WTC11 (cell line): ENCODE results near the gene PRRT4. TPM values are rescaled to one million over a fixed set of nuclear protein-coding genes. Genes with fewer than 3 reads are reported as not detected.

ENCODE experiments used
- ATAC-seq: fragments of 200-7000 bp; cut with Tn5 transposase; 2 replicates; pipeline ENCODE4 v1.10.0; 2021; ENCODE audit warnings: mild to moderate bottlenecking, moderate library complexity
- CTCF ChIA-PET: fragments of 300-600 bp; sonication (Branson Sonifier 250); formaldehyde crosslinking; loops from one replicate; lab custom pipeline; 2021; ENCODE audit warnings: antibody characterized with exemption; lab: Charles Lee
- POLR2A ChIA-PET: fragments of 350-600 bp; sonication (Branson Sonifier 250); formaldehyde crosslinking; loops from one replicate; lab custom pipeline; 2021; ENCODE audit warnings: antibody characterized with exemption; lab: Charles Lee
- DNase-seq: peaks from one replicate; pipeline ENCODE4 v3.0.0; 2021; ENCODE audit warnings: low spot score
- H3K27ac Mint-ChIP-seq: 2 replicates; pipeline ENCODE4 v1.8.0; 2021; ENCODE audit warnings: mixed read lengths
- H3K27me3 Mint-ChIP-seq: 2 replicates; pipeline ENCODE4 v1.8.0; 2021; ENCODE audit warnings: low read depth, mild to moderate bottlenecking, moderate library complexity, mixed read lengths
- H3K36me3 Mint-ChIP-seq: 2 replicates; pipeline ENCODE4 v1.8.0; 2021; ENCODE audit warnings: mixed read lengths
- H3K4me1 Mint-ChIP-seq: 2 replicates; pipeline ENCODE4 v1.8.0; 2022; ENCODE audit warnings: mixed read lengths
- H3K4me3 Mint-ChIP-seq: 2 replicates; pipeline ENCODE4 v1.8.0; 2021; ENCODE audit warnings: mild to moderate bottlenecking, moderate library complexity, mixed read lengths
- H3K9me3 Mint-ChIP-seq: 2 replicates; pipeline ENCODE4 v1.8.0; 2021; ENCODE audit warnings: mixed read lengths
- ARID4B ChIP-seq: sonication (generic); formaldehyde crosslinking; IDR thresholded peaks from 2 replicates; pipeline ENCODE4 v1.8.0; 2023; ENCODE audit warnings: missing genetic modification reagents, mild to moderate bottlenecking, borderline replicate concordance
- ATF1 ChIP-seq: sonication (generic); formaldehyde crosslinking; IDR thresholded peaks from 2 replicates; pipeline ENCODE4 v1.8.1; 2023; ENCODE audit warnings: mild to moderate bottlenecking, moderate library complexity, missing genetic modification reagents
- ATF6 ChIP-seq: sonication (generic); formaldehyde crosslinking; IDR thresholded peaks from 2 replicates; pipeline ENCODE4 v1.8.1; 2023; ENCODE audit warnings: mild to moderate bottlenecking, missing genetic modification reagents
- CDX4 ChIP-seq: fragments of 250-450 bp; sonication (Bioruptor Pico); IDR thresholded peaks from 2 replicates; pipeline ENCODE4 v1.9.0; 2021; ENCODE audit warnings: moderate library complexity, mild to moderate bottlenecking, inconsistent platforms, borderline replicate concordance
- E2F1 ChIP-seq: sonication (generic); formaldehyde crosslinking; IDR thresholded peaks from 2 replicates; pipeline ENCODE4 v1.8.0; 2022; ENCODE audit warnings: mild to moderate bottlenecking, missing genetic modification reagents
- E2F4 ChIP-seq: sonication (generic); formaldehyde crosslinking; IDR thresholded peaks from 2 replicates; pipeline ENCODE4 v1.8.1; 2022; ENCODE audit warnings: low read depth, mild to moderate bottlenecking, moderate library complexity, missing genetic modification reagents, borderline replicate concordance
- EMX1 ChIP-seq: fragments of 250-450 bp; sonication (Bioruptor Pico); IDR thresholded peaks from 2 replicates; pipeline ENCODE4 v1.8.0; 2021; ENCODE audit warnings: mild to moderate bottlenecking
- HMGXB4 ChIP-seq: sonication (generic); formaldehyde crosslinking; IDR thresholded peaks from 2 replicates; pipeline ENCODE4 v1.8.1; 2023; ENCODE audit warnings: mild to moderate bottlenecking, moderate library complexity, missing genetic modification reagents
- IRF2 ChIP-seq: sonication (generic); formaldehyde crosslinking; IDR thresholded peaks from 2 replicates; pipeline ENCODE4 v1.8.0; 2022; ENCODE audit warnings: low read depth, missing genetic modification reagents, borderline replicate concordance
- NFE2L1 ChIP-seq: sonication (generic); formaldehyde crosslinking; IDR thresholded peaks from 2 replicates; pipeline ENCODE4 v1.8.1; 2023; ENCODE audit warnings: missing genetic modification reagents
- SMAD3 ChIP-seq: sonication (generic); formaldehyde crosslinking; IDR thresholded peaks from 2 replicates; pipeline ENCODE4 v1.8.0; 2022; ENCODE audit warnings: missing genetic modification reagents, mild to moderate bottlenecking, borderline replicate concordance
- SMAD4 ChIP-seq: sonication (generic); formaldehyde crosslinking; IDR thresholded peaks from 2 replicates; pipeline ENCODE4 v1.8.0; 2022; ENCODE audit warnings: mild to moderate bottlenecking, missing genetic modification reagents
- TCF7 ChIP-seq: sonication (generic); formaldehyde crosslinking; IDR thresholded peaks from 2 replicates; pipeline ENCODE4 v1.8.0; 2022; ENCODE audit warnings: mild to moderate bottlenecking, low read depth, missing genetic modification reagents, moderate library complexity
- TEAD1 ChIP-seq: sonication (generic); formaldehyde crosslinking; IDR thresholded peaks from 2 replicates; pipeline ENCODE4 v1.8.0; 2022; ENCODE audit warnings: mild to moderate bottlenecking, missing genetic modification reagents
- ZNF423 ChIP-seq: fragments of 250-450 bp; sonication (Bioruptor Pico); IDR thresholded peaks from 2 replicates; pipeline ENCODE4 v2.1.2; 2022; ENCODE audit warnings: mild to moderate bottlenecking, moderate library complexity
- total RNA-seq: library from RNA; stranded (reverse); gene quantifications from 3 replicates; pipeline ENCODE4 v1.2.3, GENCODE V29; 2021

PRRT4 gene
- total RNA-seq, 1 experiment from 2014 or later: 1.2 TPM

- H3K36me3 Mint-ChIP-seq: 0 out of 2 replicates have a peak, but pooled peaks cover 3% of the 10 kb centered on the region
- H3K4me3 Mint-ChIP-seq: peak overlapping the region; percentile 69
- CTCF ChIA-PET: interaction anchor here (0.5 to 3.1 kb wide), 13 partner anchors 9 to 1788 kb away, joined by 3 to 23 read pairs (median 4); partner anchors contain the start of gene RBM28
- H3K4me1 Mint-ChIP-seq: peaks cover 33% of the 10 kb centered on the region
- peaks cover 47% of the 10 kb centered on the region for H3K27me3 Mint-ChIP-seq
- no peaks in the 10 kb centered on the region for H3K9me3 Mint-ChIP-seq
- DNase-seq: no peak
- no peak overlapping the region for H3K27ac Mint-ChIP-seq
- TF ChIP-seq SMAD4 (CRISPR knock-in tag) (no peak), HMGXB4 (CRISPR knock-in tag) (0 out of 2 replicates have a peak, but pooled peaks have one; percentile 23)
- TF ChIP-seq, all 79 proteins: peak for 1
- POLR2A ChIA-PET: no interaction called here
- no peak for ATAC-seq
These were observed 43.5 kb upstream of the PRRT4 start for GRCh38 chr7:128404886-128405470.

- peaks cover 33% of the 10 kb centered on the region for H3K4me1 Mint-ChIP-seq
- H3K36me3 Mint-ChIP-seq: 0 out of 2 replicates have a peak, but pooled peaks cover 3% of the 10 kb centered on the region
- no peak for ATAC-seq
- no peak for TF ChIP-seq TEAD1
- peak; percentile 34; the same call in 1 of the 2 replicates for TF ChIP-seq ZNF423 (CRISPR knock-in tag)
- POLR2A ChIA-PET: no interaction called here
- peaks cover 44% of the 10 kb centered on the region for H3K27me3 Mint-ChIP-seq
- no peaks in the 10 kb centered on the region for H3K9me3 Mint-ChIP-seq
- CTCF ChIA-PET: interaction anchor here (0.5 to 3.1 kb wide), 8 partner anchors 9 to 1789 kb away, joined by 3 to 23 read pairs (median 4); no protein-coding TSS in a partner anchor
- H3K27ac Mint-ChIP-seq: no peak overlapping the region
- no peak for DNase-seq
- peak overlapping the region; percentile 11 for H3K4me3 Mint-ChIP-seq
These were observed 42.7 kb upstream of the PRRT4 start for GRCh38 chr7:128404143-128404681.

- H3K36me3 Mint-ChIP-seq: 0 out of 2 replicates have a peak, but pooled peaks cover 3% of the 10 kb centered on the region
- POLR2A ChIA-PET: no interaction called here
- peaks cover 27% of the 10 kb centered on the region for H3K4me1 Mint-ChIP-seq
- no peak for TF ChIP-seq CDX4 (CRISPR knock-in tag)
- no peak for TF ChIP-seq TCF7 (CRISPR knock-in tag)
- DNase-seq (no peak), ATAC-seq (no peak)
- H3K4me3 Mint-ChIP-seq: peak overlapping the region; percentile 11
- no peak overlapping the region for H3K27ac Mint-ChIP-seq
- H3K27me3 Mint-ChIP-seq: peaks cover 38% of the 10 kb centered on the region
- CTCF ChIA-PET: interaction anchor here (1.5 to 3.1 kb wide), 5 partner anchors 14 to 56 kb away, joined by 4 to 23 read pairs (median 6); no protein-coding TSS in a partner anchor
- H3K9me3 Mint-ChIP-seq: no peaks in the 10 kb centered on the region
These were observed 42.2 kb upstream of the PRRT4 start for GRCh38 chr7:128403676-128404075.

- H3K4me3 Mint-ChIP-seq: no peak overlapping the region
- H3K4me1 Mint-ChIP-seq: peaks cover 17% of the 10 kb centered on the region
- ATAC-seq (no peak), DNase-seq (no peak)
- no peaks in the 10 kb centered on the region for H3K9me3 Mint-ChIP-seq
- no peak overlapping the region for H3K27ac Mint-ChIP-seq
- POLR2A ChIA-PET: interaction anchor here (0.6 kb wide), 1 partner anchor 25 kb away, joined by 3 read pairs; no protein-coding TSS in a partner anchor
- H3K27me3 Mint-ChIP-seq: peaks cover 25% of the 10 kb centered on the region
- peaks cover 8% of the 10 kb centered on the region for H3K36me3 Mint-ChIP-seq
- CTCF ChIA-PET: interaction anchor here (0.9 kb wide), 1 partner anchor 13 kb away, joined by 4 read pairs; no protein-coding TSS in a partner anchor
- no peak for TF ChIP-seq E2F1
- TF ChIP-seq ATF6: no peak
- no peak for TF ChIP-seq ARID4B (CRISPR knock-in tag)
- TF ChIP-seq EMX1: no peak
- no peak for TF ChIP-seq IRF2 (CRISPR knock-in tag)
- TF ChIP-seq E2F4 (CRISPR knock-in tag): no peak
- no peak for TF ChIP-seq ATF1 (CRISPR knock-in tag)
- no peak for TF ChIP-seq SMAD3
- TF ChIP-seq NFE2L1: no peak
These were observed 40.9 kb upstream of the PRRT4 start for GRCh38 chr7:128402356-128402755.
